ENCODE results near the gene SF3B2.

SF3B2 gene

DNA sequence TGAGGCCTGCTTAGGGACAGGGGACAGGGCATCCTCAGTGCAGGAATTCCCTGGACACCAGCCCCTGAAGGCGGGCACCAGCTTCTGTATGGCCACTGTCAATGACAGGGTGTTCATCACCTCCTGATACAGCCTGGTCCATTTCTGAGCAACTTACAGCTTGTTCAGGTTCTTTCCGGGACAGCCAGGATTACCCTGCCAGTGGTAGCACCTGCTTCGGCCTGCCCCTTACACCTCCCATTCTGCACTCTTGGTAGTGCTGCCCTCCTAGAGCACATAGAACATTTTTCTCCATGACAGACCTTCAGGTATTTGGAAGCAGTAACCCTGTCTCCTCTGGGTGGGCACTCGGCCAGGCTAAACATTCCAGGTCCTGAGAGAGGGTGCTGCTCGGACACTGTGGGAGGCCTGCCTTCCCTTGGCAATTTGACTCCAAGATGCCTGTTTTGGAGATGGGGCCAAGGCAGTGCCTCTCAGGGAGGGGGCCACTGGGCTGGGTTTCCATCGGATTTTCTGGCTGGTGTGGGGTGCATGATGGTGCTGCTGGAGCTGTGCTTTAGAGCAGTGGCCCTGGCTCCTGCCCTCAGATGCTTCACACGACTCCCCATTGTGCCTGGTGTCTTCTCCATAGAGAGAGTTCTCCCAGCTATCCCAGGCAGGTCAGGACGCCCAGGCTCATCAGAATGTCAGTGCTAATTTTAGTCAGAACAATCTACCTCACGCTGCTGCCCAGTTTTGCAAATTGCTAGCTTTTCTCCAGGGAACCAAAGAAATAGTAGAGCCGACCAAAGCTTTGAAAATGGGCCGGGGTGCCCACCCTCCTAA is 4.4 kb upstream of the SF3B2 start:
- DNase-seq (ENCODE audit: low read depth), result no peak

DNA sequence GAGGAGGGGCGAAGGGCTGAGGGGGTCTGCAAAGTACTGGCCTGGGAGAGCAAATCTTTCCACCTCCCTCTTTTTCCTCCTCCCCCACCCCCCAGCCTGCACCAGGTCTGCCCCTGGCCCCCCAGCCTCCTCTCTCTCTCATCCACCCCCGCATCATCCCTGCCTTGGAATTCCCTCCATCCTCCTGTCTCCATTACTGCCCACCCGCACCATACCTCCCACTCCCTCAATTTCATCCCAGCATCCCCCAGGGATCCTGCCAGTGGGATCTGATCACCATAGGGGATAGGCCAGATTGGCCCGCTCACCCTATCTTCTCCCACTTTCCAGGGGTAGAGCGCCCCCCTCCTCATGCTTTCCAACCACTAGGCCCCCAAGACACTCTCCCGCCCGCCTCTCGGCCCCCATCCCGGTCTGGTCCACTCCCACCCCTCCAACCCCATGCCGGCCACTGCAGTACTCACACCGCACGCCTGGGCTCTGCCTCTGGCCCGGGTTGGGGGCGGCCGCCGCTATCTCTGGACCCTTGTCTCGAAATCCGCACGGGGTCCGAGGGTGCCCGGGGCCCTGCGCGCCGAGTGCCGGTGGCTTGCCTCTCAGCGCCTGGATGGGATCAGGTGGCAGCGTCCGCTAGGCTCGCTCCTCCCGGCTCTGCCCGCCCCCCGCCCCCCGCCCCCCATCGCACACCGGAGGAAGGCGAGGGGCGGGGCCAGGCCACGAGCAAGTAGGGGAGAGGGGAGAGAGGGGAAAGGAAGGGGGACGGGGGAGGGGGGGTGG is 3.4 kb upstream of the SF3B2 start, which contains the start of gene GAL3ST3:
GAL3ST3 (minus strand) TSS at position 615 of the 777 bp plus-strand sequence. CDS start 3,746 bp downstream, outside the sequence.
- DNase-seq (ENCODE audit: low read depth), result no peak

DNA sequence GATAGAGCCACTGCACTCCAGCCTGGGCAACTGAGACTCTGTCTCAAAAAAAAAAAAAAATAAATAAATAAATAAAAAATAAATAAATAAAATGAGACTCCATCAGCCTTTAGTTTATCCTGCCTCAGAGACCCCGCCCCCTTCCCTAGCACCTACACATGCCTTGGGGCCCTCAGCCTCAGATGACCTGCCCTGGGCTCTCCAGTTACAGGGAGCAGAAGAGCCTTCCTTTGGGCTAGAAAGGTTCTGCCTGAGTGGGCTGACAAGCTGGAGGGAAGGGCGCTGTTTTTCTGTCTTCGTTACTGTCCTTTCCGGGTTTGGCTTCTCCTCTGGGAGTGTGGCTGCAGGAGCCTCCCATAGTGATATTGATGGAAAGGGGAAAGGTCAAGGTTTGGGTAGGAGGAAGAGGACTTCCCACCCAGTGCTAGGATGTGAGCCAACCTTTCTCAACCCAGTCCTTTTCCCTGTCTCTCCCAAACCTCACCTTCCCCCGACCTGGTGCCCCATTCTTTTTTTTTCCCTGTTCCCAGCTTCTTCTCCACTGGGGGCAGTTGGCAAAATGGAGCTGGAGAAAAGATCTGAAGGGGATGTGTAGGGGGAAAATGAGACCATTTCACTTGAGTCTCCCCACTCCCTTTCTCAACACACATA is 1.5 kb upstream of the SF3B2 start:
- no peak for DNase-seq (ENCODE audit: low read depth)

DNA sequence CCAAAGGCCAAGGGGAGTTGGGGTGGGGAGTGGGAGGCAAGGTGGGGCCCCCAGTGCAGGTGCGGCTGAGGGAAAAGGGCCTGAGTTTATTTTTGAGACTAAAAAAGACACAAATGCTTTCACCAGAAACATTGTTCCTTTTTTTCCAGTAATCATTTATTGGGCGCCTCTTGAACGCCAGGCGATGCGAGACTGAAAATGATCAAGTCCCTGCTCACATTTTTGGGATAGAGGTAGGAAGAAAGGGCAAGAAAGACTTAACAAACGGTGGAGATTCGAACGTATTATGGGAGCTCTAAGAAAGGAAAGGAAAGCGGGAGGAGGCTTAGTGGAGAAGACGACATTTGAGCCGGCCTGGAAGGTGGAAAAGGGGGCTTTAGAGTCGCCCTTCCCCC is 796 bp upstream of the SF3B2 start:
- DNase-seq (ENCODE audit: low read depth), result no peak

DNA sequence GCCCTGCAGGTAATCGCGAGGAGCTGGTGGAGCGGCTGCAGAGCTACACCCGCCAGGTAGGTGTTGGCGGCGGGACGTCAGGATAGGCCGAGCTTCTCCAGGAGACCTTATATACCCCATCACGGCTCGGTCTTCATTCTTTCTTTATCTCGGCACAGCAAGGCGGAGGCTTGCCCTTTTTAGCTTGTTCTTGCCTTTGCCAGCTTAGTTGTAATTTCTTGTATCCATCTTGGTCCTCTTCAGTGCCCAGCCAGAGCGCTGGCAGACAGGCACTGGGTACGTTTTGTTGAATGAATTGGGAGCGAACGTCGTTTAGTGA is 459 bp downstream of the SF3B2 start:
- DNase-seq (ENCODE audit: low read depth), result no peak

DNA sequence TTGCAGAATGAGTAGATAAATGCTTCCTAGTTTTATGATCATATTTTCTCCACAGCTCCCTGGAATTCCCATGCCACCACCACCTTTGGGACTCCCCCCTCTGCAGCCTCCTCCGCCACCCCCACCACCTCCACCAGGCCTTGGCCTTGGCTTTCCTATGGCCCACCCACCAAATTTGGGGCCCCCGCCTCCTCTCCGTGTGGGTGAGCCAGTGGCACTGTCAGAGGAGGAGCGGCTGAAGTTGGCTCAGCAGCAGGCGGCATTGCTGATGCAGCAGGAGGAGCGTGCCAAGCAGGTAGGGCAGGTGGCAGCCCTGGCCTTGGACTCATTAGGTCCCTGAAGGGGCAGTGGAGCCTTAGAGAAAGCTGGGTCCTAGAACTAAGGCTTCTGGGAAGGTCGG is 2.9 kb downstream of the SF3B2 start:
- DNase-seq (ENCODE audit: low read depth), result no peak

DNA sequence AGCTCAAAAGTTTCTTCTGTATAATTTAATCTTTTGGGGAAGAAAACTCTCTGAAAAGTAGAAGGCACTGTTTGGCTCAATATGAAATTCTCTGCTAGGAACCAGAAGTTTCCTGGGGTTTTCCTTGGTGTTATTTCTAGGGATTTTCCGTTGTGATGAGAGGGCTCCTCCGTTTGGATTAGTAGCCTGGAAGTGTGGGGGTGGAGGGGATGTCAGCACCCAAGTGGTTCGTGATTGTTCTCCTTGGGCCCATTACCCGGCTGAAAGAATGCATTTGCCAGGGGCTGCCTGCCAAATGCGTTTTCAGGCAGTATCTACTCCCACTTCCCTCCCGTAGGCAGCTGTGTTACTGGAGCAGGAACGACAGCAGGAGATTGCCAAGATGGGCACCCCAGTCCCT is 4.3 kb downstream of the SF3B2 start:
- DNase-seq (ENCODE audit: low read depth), result no peak

DNA sequence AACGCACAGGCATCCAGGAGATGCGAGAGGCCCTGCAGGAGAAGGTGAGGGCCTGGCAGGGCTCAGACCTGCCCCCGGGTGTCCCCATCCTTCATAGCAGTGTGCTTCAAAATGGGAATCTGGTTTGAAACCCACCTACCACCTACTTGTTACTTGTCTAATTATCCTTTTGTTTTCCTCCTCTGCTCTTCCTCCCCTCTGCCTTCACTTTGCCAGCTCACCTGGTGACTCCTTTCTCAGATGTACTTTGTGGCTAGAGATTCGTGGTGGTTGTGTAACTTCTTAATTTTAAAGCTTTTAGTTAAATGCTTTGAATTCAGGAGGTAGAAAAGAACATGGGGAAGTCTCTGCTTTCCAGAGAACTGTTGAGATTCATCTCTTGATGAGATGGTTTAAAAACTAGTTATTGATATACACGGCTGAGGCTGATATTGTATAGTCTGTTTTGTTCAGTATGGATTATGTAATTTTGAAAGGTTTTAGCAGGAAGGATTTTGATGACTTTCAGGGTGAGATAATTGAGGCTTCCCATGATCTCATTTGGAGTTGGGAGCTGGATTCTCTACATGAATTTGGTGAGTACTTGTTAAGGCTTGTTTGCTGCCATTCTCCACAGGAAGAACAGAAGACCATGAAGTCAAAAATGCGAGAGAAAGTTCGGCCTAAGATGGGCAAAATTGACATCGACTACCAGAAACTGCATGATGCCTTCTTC is 8.0 kb downstream of the SF3B2 start:
- no peak for DNase-seq (ENCODE audit: low read depth)

DNA sequence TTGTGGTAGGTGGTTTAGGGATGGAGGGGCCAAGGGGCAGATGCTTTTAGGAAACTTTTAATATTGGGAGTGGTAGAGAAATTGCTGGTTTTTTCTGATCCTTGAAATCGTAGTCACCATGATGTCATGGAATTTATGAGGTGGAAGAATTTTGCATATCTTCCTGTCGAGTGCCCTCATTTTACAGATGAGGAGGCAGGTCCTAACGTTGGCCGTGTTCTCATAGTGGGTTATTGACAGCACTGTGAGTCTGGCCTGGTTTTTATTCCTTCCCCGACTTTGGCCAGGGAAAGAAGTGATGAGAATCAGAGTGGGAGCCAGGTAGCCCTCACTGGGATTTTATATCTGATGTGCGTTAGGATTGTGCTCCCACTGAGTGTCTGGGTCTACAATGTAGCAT is 9.1 kb downstream of the SF3B2 start:
- no peak for DNase-seq (ENCODE audit: low read depth)

DNA sequence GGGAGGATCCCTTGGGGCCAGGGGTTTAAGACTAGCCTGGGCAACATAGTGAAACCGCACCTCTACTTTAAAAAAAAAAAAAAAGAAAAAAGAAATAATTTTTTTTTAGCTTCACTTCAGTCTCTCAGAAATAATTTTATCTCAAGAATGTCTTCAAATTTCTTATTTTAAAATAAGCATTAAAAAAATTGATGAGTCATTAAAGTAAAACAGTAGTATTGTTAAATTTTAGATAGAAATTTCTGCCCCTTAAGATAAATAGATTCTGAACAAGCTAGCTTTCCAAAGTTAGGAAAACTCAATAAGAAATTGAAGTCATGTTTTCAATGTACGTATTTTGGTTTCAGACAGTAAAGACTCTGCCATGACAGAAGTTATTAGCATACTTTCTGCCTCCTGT is 10.2 kb downstream of the SF3B2 start:
- DNase-seq (ENCODE audit: low read depth), result no peak

DNA sequence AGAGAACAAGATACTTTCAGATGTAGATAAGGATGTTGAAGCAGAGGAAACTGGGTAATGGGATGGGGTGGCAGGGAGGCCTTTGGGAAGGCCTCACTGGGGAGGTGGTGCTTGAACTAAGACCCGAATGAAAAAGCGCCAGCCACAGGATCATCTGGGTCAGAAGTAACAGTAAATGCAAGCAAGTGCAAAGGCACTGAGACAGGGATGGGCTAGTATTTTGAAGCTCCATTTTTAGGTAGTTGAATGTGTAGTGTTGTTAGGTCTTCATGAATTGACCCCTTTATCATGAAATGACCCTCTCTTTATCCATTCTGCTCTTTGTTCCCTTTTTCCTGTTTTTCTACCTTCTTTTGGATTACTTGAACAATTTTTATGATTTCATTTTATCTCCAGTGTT is 11.7 kb downstream of the SF3B2 start:
- no peak for DNase-seq (ENCODE audit: low read depth)

DNA sequence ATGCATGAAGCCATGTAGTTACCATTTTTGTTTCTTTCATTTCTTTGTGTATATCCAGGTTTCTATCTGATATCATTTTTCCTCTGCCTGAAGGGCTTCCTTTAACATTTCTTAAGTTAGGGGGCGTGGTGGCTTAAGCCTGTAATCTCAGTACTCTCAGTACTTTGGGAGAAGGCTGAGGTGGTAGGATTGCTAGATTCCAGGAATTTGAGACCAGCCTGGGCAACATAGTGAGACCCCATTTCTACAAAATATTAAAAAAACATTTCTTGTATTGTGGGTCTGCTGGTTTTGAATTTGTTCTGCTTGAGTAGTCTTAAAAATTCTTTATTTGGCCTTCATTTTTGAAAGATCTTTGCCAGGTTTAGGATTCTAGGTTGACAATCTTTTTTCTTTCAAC is 12.4 kb downstream of the SF3B2 start:
- DNase-seq (ENCODE audit: low read depth), result no peak

DNA sequence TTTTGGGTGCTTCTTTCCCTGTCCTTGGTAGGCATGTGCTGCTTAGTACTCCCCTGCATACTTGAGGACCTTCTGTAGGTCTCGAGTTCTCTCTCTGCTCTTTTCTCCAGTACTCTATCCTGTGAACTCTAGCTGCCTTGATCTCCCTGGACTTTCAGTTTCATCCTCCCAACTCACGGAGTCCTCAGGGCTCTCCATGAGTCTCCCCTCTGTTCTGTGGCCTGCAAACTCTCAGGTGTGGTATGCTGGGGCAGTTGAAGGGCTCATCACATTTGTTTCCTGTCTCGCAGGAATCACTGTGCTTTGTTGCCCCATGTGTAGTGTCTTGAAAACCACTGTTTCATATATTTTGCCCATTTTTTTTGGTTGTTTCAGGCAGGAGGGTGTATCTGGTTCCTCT is 14.6 kb downstream of the SF3B2 start:
- DNase-seq (ENCODE audit: low read depth), result no peak

DNA sequence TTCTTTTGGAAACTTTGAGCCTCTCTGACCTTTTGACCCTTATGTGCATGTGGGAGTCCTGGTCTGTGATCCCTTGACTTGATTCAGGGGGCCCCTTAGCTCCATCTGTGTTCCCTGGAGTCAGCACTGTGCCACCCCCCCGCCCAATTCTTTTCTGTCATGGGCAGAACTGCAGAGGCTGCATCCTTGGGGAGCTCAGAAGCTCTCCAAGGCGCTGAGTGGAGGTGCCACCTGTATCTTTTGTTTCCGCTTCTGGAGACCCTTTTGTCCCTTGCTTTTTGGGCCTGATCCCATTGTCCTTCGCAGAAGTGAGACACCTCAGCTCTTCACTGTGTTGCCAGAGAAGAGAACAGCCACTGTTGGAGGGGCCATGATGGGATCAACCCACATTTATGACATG is 15.5 kb downstream of the SF3B2 start:
- no peak for DNase-seq (ENCODE audit: low read depth)

DNA sequence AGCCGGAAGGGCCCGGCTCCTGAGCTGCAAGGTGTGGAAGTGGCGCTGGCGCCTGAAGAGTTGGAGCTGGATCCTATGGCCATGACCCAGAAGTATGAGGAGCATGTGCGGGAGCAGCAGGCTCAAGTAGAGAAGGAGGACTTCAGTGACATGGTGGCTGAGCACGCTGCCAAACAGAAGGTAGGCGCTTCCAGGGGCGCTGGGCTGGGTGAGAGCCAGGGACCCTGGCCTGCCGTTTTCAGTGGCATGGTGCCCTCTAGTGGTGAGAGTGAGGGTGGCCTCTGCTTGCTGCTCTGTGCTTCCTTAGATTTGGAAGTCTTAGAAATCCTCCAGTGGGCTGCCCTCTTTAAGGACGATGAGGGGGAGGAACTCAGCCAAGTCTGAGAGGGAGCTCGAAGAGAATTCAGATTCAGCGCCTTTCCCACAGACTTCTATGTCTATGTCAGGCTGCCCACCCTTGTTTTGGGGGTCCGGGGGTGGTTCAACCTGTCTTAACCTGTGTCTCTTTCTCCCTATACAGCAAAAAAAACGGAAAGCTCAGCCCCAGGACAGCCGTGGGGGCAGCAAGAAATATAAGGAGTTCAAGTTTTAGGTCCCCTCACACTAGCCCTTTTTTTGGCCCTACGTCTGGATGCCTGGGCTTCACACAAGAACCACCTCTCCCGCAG is 16.1 kb downstream of the SF3B2 start:
- peak; percentile 53 for DNase-seq (ENCODE audit: low read depth)

DNA sequence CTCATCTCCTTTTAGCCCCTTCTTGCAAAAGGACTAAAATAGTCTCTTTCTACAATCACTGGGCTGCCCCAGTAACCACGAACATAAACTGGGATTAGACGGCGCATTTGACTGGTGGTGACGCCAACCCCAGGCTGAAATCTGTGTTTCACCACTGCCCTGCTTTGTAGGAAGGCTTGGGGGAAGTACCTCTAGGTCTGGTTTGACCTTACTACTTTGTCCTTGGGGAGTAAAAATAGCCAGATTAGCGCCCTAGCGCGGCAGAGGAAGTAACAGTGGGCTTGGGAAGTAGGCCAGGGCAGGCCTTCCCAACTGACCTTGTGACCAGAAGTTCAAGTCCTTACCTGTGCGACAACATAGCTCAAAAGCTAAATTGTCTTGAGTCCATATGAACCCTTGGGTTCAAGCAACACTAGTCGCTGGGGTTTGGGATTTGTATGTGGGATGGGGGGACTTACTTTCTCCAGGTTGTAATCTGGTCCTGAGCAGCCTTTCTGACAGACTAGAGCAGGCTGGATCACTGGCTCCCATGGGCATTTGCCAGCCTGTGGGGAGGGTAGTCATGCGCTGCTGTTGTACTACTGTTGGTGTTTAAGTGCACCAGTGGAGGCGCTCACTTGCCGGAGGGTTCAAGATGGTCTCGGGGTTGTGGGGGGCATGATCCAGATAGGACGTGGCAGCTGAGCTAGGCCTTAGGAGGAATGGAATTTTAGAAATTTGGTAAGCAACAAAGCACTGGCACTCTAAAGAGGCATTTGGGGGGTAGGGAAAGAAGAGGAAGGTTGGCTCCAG is 17.0 kb downstream of the SF3B2 start:
- no peak for DNase-seq (ENCODE audit: low read depth)

DNA sequence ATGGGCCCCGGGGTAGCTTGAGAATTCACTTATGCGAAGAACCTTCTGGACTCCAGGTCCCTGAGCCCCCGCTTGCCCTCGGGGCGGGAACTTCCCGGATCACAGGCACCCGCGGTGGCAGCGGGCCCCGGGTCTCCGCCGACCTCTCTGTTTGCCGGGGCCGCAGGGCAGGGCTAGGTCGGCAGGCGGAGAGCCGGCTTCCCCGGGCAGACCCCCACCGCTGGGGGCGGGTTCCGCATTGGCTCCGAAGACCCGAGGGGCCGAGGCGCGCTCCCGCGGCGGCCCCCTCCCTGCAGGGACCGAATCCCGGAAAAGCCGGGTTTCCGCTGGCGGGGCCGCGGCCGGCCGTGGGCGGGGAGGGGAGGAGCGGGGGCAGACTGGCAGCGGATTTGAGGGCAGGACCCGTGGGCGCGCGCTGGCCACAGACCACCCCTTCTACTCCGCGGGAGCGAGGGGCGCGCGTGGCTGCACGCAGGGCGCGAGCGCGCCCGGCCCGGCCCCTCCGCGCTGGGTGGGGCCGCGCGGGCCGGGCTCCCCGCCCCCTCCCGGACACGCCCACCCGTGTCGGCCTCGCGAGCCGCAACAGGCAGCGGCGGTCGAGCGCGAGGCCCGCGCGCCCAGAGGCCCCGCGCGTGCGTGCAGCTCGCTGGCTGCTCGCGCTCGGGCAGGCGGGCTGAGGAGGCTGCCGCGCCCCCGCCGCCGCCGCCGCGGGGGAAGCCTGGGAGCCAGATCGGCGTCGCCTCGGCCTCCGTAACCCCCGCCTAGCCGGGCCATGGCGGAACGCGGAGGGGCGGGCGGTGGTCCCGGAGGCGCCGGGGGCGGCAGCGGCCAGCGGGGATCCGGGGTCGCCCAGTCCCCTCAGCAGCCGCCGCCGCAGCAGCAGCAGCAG is 17.8 kb downstream of the SF3B2 start, which contains the start of gene PACS1:
PACS1 (plus strand) TSS at position 558 of the 889 bp plus-strand sequence; CDS start at position 773, 215 bp downstream.
- DNase-seq (ENCODE audit: low read depth), result peak; percentile 57

DNA sequence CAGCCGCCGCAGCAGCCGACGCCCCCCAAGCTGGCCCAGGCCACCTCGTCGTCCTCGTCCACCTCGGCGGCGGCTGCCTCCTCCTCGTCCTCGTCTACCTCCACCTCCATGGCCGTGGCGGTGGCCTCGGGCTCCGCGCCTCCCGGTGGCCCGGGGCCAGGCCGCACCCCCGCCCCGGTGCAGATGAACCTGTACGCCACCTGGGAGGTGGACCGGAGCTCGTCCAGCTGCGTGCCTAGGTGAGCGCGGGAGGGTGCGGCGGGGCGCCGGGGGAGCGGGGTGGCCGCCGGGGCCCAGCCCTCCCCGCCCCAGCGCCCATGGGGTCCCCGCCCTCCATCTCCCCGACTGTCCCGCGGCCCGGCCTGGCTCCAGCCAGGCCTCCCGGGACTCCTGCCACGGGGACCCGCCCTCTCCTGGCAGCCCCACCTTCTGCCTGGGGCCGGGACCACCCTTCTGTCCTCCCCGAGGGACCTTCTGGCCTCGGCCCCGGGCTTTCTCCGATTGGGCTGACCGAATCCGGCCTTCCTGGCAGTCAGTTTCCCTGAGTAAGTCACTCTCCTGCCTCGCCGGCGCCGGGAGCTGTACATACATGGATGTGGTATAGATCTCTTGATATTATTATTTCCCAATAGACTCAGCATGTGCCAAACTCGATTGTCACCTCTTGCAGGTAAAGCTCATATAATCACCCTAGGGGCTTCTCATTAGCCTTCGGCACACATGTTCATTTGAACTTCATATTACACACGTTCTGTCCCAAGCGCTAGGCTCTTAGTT is 18.6 kb downstream of the SF3B2 start:
- no peak for DNase-seq (ENCODE audit: low read depth)

DNA sequence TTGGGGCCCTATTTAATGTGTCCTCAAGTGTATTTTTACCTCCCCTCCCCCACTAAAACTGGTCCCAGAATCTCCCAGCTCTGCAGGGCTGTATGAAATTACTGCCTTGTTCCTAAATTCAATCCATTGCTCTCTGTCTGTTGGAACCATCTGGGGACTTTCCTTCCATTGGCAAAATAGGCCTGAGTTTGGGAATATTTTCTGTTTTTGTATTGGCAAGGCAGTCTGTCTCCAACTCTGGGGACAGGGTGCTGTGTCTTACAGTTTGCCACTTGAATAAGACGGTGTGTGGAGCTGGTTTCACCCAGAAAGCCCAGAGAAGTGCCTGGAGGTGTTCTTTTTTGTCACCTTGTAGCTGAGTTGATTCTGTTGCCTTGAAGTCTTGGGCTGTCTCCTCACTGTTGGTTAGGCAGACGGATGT is 19.2 kb downstream of the SF3B2 start:
- no peak for DNase-seq (ENCODE audit: low read depth)
